GOT3 (cell line): ENCODE data around the gene TP53RK.

Experiments used
- DNase-seq: peaks from one replicate; lab custom pipeline; 2025; ENCODE audit warnings: mixed read lengths; lab: John Stamatoyannopoulos, UW

TP53RK gene

GRCh38 chr20:46660487-46660886 is 28.8 kb downstream of the TP53RK start:
- no peak for DNase-seq

GRCh38 chr20:46657618-46658017 is 31.6 kb downstream of the TP53RK start:
- DNase-seq, result no peak

GRCh38 chr20:46657137-46657536 is 32.1 kb downstream of the TP53RK start:
- no peak for DNase-seq

GRCh38 chr20:46652699-46653098 is 36.5 kb downstream of the TP53RK start:
- DNase-seq, result no peak

GRCh38 chr20:46651091-46651962 is 37.9 kb downstream of the TP53RK start, which contains the start of gene SLC13A3:
SLC13A3 (minus strand) TSS chr20:46651459; CDS start chr20:46651421, 38 bp downstream.
- DNase-seq, result no peak

- no peak for DNase-seq
These were observed 38.6 kb downstream of the TP53RK start for GRCh38 chr20:46650575-46651090.

- no peak for DNase-seq
These were observed 39.2 kb downstream of the TP53RK start for GRCh38 chr20:46649965-46650542.

GRCh38 chr20:46649650-46649949 is 39.6 kb downstream of the TP53RK start:
- no peak for DNase-seq

- DNase-seq, result no peak
These were observed 40.2 kb downstream of the TP53RK start for GRCh38 chr20:46648903-46649649.

GRCh38 chr20:46647469-46647868 is 41.8 kb downstream of the TP53RK start:
- no peak for DNase-seq

- DNase-seq, result no peak
These were observed 42.4 kb downstream of the TP53RK start for GRCh38 chr20:46646659-46647380.

- no peak for DNase-seq
These were observed 43.1 kb downstream of the TP53RK start for GRCh38 chr20:46646122-46646521.

- DNase-seq, result no peak
These were observed 44.5 kb downstream of the TP53RK start for GRCh38 chr20:46644733-46645132.

GRCh38 chr20:46644160-46644559 is 45.1 kb downstream of the TP53RK start:
- no peak for DNase-seq

- DNase-seq, result no peak
These were observed 46.3 kb downstream of the TP53RK start for GRCh38 chr20:46642969-46643343.

GRCh38 chr20:46642265-46642968 is 46.8 kb downstream of the TP53RK start:
- no peak for DNase-seq

- no peak for DNase-seq
These were observed 47.8 kb downstream of the TP53RK start for GRCh38 chr20:46641424-46641823.

GRCh38 chr20:46640536-46641311 is 48.5 kb downstream of the TP53RK start:
- no peak for DNase-seq

- DNase-seq, result no peak
These were observed 49.2 kb downstream of the TP53RK start for GRCh38 chr20:46640044-46640443.

GRCh38 chr20:46639587-46639986 is 49.7 kb downstream of the TP53RK start:
- DNase-seq, result no peak

- no peak for DNase-seq
These were observed 50.4 kb downstream of the TP53RK start for GRCh38 chr20:46638898-46639274.
